ENCODE results near the gene N4BP2. TPM values are rescaled to one million over a fixed set of nuclear protein-coding genes. Genes with fewer than 3 reads are reported as not detected.

Gene N4BP2
- total RNA-seq, 4 donors from 2014 or later, result 5.3 to 11.9 (median 11.1) TPM

GRCh38 chr4:40053161-40053560, 3.5 kb upstream of the N4BP2 start:
- DNase-seq (ENCODE audit: low spot score in 2 of 2), result peak in 1 of 2 donors; percentile 9
- TF ChIP-seq POLR2A (IDR thresholded peaks at IDR 0.05) (no peak), CTCF (IDR thresholded peaks at IDR 0.05) (no peak)
- 57 to 78% methylated on average over 3 to 5 of the region's 5 CpGs for WGBS, 2 donors
- intact Hi-C loops (cut with DNase I; ENCODE audit: low total_unique reads), result no loop called here
- no peak overlapping the region for H3K4me3 ChIP-seq (ENCODE audit: low read depth, poor library complexity, severe bottlenecking)

- whole genome bisulfite sequencing, 2 donors, result 3 to 5% methylated on average over 5 of the region's 5 CpGs
- DNase-seq (ENCODE audit: low spot score in 2 of 2), result no peak
- intact Hi-C loops (cut with DNase I; ENCODE audit: low total_unique reads), result no loop called here
- peak overlapping the region; percentile 84 for H3K4me3 ChIP-seq (ENCODE audit: low read depth, poor library complexity, severe bottlenecking)
- TF ChIP-seq POLR2A (IDR thresholded peaks at IDR 0.05) (no peak), CTCF (IDR thresholded peaks at IDR 0.05) (no peak)
Measured at GRCh38 chr4:40055511-40055862, 1.2 kb upstream of the N4BP2 start.

- H3K4me3 ChIP-seq (ENCODE audit: low read depth, poor library complexity, severe bottlenecking), result peak overlapping the region; percentile 84
- intact Hi-C loops (cut with DNase I; ENCODE audit: low total_unique reads), result no loop called here
- WGBS, 2 donors, result 0 to 1% methylated on average over 52 to 74 of the region's 86 CpGs
- peak; percentile 46 to 92 for DNase-seq (ENCODE audit: low spot score in 2 of 2)
- TF ChIP-seq POLR2A (IDR thresholded peaks at IDR 0.05) (no peak), CTCF (IDR thresholded peaks at IDR 0.05) (no peak)
Measured at GRCh38 chr4:40055863-40056715, 561 bp upstream of the N4BP2 start.

- WGBS, 2 donors, result 0 to 1% methylated on average over 13 of the region's 13 CpGs
- peak; percentile 89 to 92 for DNase-seq (ENCODE audit: low spot score in 2 of 2)
- TF ChIP-seq POLR2A (IDR thresholded peaks at IDR 0.05) (no peak), CTCF (IDR thresholded peaks at IDR 0.05) (no peak)
- intact Hi-C loops (cut with DNase I; ENCODE audit: low total_unique reads), result no loop called here
- H3K4me3 ChIP-seq (ENCODE audit: low read depth, poor library complexity, severe bottlenecking), result peak overlapping the region; percentile 84
Measured at GRCh38 chr4:40057586-40058091, 989 bp downstream of the N4BP2 start.

GRCh38 chr4:40058121-40058520, 1.5 kb downstream of the N4BP2 start:
- DNase-seq (ENCODE audit: low spot score in 2 of 2), result no peak
- TF ChIP-seq POLR2A (IDR thresholded peaks at IDR 0.05) (no peak), CTCF (IDR thresholded peaks at IDR 0.05) (no peak)
- peak overlapping the region; percentile 27 for H3K4me3 ChIP-seq (ENCODE audit: low read depth, poor library complexity, severe bottlenecking)
- intact Hi-C loops (cut with DNase I; ENCODE audit: low total_unique reads), result no loop called here
- 1% methylated on average over 9 of the region's 9 CpGs for WGBS, 2 donors
